ENCODE measurements around the gene FHL1.
"Not testable (repeated sequence)": the region's sequence is repeated elsewhere in the genome, so short reads cannot be mapped to it uniquely, and the experiment has no call there.

Gene FHL1

GRCh38 chrX:136147315-136147901 is at the start of gene FHL1:
TSS of gene FHL1 (plus strand) at chrX:136147533.
- Histone ChIP-seq H3K9ac (ENCODE audit: low read length) (peak within 1 kb of the TSS; percentile 66), H3K9me3 (ENCODE audit: control insufficient read depth, insufficient read depth, low read depth, low read length) (no peaks in the 10 kb centered on the region), H3K27ac (ENCODE audit: low read depth, low read length) (no peak within 1 kb of the TSS), H3K36me3 (ENCODE audit: control insufficient read depth, insufficient read depth, low read length) (no peaks in the 10 kb centered on the region), H3K27me3 (ENCODE audit: control insufficient read depth, insufficient read depth, low read length) (peaks cover 43% of the 10 kb centered on the region), H3K4me1 (ENCODE audit: control insufficient read depth, insufficient read depth, low read length) (peaks cover 8% of the 10 kb centered on the region), H3K4me3 (ENCODE audit: low read depth, low read length) (peak within 1 kb of the TSS; percentile 83)

- Histone ChIP-seq H3K27ac (ENCODE audit: low read depth, low read length) (no peak overlapping the region), H3K4me3 (ENCODE audit: low read depth, low read length) (no peak overlapping the region), H3K9ac (ENCODE audit: low read length) (no peak overlapping the region), H3K36me3 (ENCODE audit: control insufficient read depth, insufficient read depth, low read length) (no peaks in the 10 kb centered on the region), H3K4me1 (ENCODE audit: control insufficient read depth, insufficient read depth, low read length) (peaks cover 11% of the 10 kb centered on the region), H3K27me3 (ENCODE audit: control insufficient read depth, insufficient read depth, low read length) (no peaks in the 10 kb centered on the region), H3K9me3 (ENCODE audit: control insufficient read depth, insufficient read depth, low read depth, low read length) (no peaks in the 10 kb centered on the region)
Observed at GRCh38 chrX:136097871-136098805, 49.2 kb upstream of the FHL1 start.

GRCh38 chrX:136104936-136105335 is 42.4 kb upstream of the FHL1 start:
- Histone ChIP-seq H3K27me3 (ENCODE audit: control insufficient read depth, insufficient read depth, low read length) (peaks cover 4% of the 10 kb centered on the region; the same call in 1 of the 2 replicates), H3K9me3 (ENCODE audit: control insufficient read depth, insufficient read depth, low read depth, low read length) (peaks cover 4% of the 10 kb centered on the region), H3K4me3 (ENCODE audit: low read depth, low read length) (no peak overlapping the region), H3K4me1 (ENCODE audit: control insufficient read depth, insufficient read depth, low read length) (no peaks in the 10 kb centered on the region), H3K27ac (ENCODE audit: low read depth, low read length) (no peak overlapping the region), H3K36me3 (ENCODE audit: control insufficient read depth, insufficient read depth, low read length) (no peaks in the 10 kb centered on the region), H3K9ac (ENCODE audit: low read length) (no peak overlapping the region)

- Histone ChIP-seq H3K9ac (ENCODE audit: low read length) (no peak overlapping the region), H3K27me3 (ENCODE audit: control insufficient read depth, insufficient read depth, low read length) (peaks cover 4% of the 10 kb centered on the region; the same call in 1 of the 2 replicates), H3K36me3 (ENCODE audit: control insufficient read depth, insufficient read depth, low read length) (no peaks in the 10 kb centered on the region), H3K4me3 (ENCODE audit: low read depth, low read length) (no peak overlapping the region), H3K9me3 (ENCODE audit: control insufficient read depth, insufficient read depth, low read depth, low read length) (peaks cover 10% of the 10 kb centered on the region), H3K4me1 (ENCODE audit: control insufficient read depth, insufficient read depth, low read length) (no peaks in the 10 kb centered on the region), H3K27ac (ENCODE audit: low read depth, low read length) (no peak overlapping the region)
Observed at GRCh38 chrX:136106920-136107528, 40.3 kb upstream of the FHL1 start.

GRCh38 chrX:136108905-136109304 is 38.4 kb upstream of the FHL1 start:
- H3K27ac ChIP-seq (ENCODE audit: low read depth, low read length); H3K9ac ChIP-seq (ENCODE audit: low read length); H3K9me3 ChIP-seq (ENCODE audit: control insufficient read depth, insufficient read depth, low read depth, low read length); H3K27me3 ChIP-seq (ENCODE audit: control insufficient read depth, insufficient read depth, low read length); H3K4me3 ChIP-seq (ENCODE audit: low read depth, low read length); H3K4me1 ChIP-seq (ENCODE audit: control insufficient read depth, insufficient read depth, low read length); H3K36me3 ChIP-seq (ENCODE audit: control insufficient read depth, insufficient read depth, low read length): not testable (repeated sequence)

GRCh38 chrX:136112286-136112685 is 35.0 kb upstream of the FHL1 start:
- no peaks in the 10 kb centered on the region for H3K4me1 ChIP-seq (ENCODE audit: control insufficient read depth, insufficient read depth, low read length)
- no peak overlapping the region for H3K9ac ChIP-seq (ENCODE audit: low read length)
- H3K36me3 ChIP-seq (ENCODE audit: control insufficient read depth, insufficient read depth, low read length) = no peaks in the 10 kb centered on the region
- H3K27me3 ChIP-seq (ENCODE audit: control insufficient read depth, insufficient read depth, low read length) = no peaks in the 10 kb centered on the region
- no peak overlapping the region for H3K4me3 ChIP-seq (ENCODE audit: low read depth, low read length)
- no peak overlapping the region for H3K27ac ChIP-seq (ENCODE audit: low read depth, low read length)
- H3K9me3 ChIP-seq (ENCODE audit: control insufficient read depth, insufficient read depth, low read depth, low read length) = peaks cover 10% of the 10 kb centered on the region

- Histone ChIP-seq H3K4me1 (ENCODE audit: control insufficient read depth, insufficient read depth, low read length) (no peaks in the 10 kb centered on the region), H3K36me3 (ENCODE audit: control insufficient read depth, insufficient read depth, low read length) (no peaks in the 10 kb centered on the region), H3K9me3 (ENCODE audit: control insufficient read depth, insufficient read depth, low read depth, low read length) (peaks cover 10% of the 10 kb centered on the region), H3K4me3 (ENCODE audit: low read depth, low read length) (no peak overlapping the region), H3K27ac (ENCODE audit: low read depth, low read length) (no peak overlapping the region), H3K27me3 (ENCODE audit: control insufficient read depth, insufficient read depth, low read length) (no peaks in the 10 kb centered on the region), H3K9ac (ENCODE audit: low read length) (no peak overlapping the region)
Observed at GRCh38 chrX:136112778-136113177, 34.6 kb upstream of the FHL1 start.

GRCh38 chrX:136115126-136115903 is 32.0 kb upstream of the FHL1 start:
- H3K27me3 ChIP-seq (ENCODE audit: control insufficient read depth, insufficient read depth, low read length) = no peaks in the 10 kb centered on the region
- H3K4me3 ChIP-seq (ENCODE audit: low read depth, low read length) = no peak overlapping the region
- H3K27ac ChIP-seq (ENCODE audit: low read depth, low read length) = no peak overlapping the region
- H3K9ac ChIP-seq (ENCODE audit: low read length) = no peak overlapping the region
- no peaks in the 10 kb centered on the region for H3K36me3 ChIP-seq (ENCODE audit: control insufficient read depth, insufficient read depth, low read length)
- H3K9me3 ChIP-seq (ENCODE audit: control insufficient read depth, insufficient read depth, low read depth, low read length) = peaks cover 4% of the 10 kb centered on the region; the same call in 1 of the 2 replicates
- no peaks in the 10 kb centered on the region for H3K4me1 ChIP-seq (ENCODE audit: control insufficient read depth, insufficient read depth, low read length)

GRCh38 chrX:136115904-136116297 is 31.4 kb upstream of the FHL1 start:
- H3K27ac ChIP-seq (ENCODE audit: low read depth, low read length) = no peak overlapping the region
- H3K9me3 ChIP-seq (ENCODE audit: control insufficient read depth, insufficient read depth, low read depth, low read length) = peaks cover 4% of the 10 kb centered on the region; the same call in 1 of the 2 replicates
- H3K4me1 ChIP-seq (ENCODE audit: control insufficient read depth, insufficient read depth, low read length) = no peaks in the 10 kb centered on the region
- H3K36me3 ChIP-seq (ENCODE audit: control insufficient read depth, insufficient read depth, low read length) = no peaks in the 10 kb centered on the region
- no peak overlapping the region for H3K9ac ChIP-seq (ENCODE audit: low read length)
- H3K27me3 ChIP-seq (ENCODE audit: control insufficient read depth, insufficient read depth, low read length) = no peaks in the 10 kb centered on the region
- H3K4me3 ChIP-seq (ENCODE audit: low read depth, low read length) = no peak overlapping the region

- H3K27me3 ChIP-seq (ENCODE audit: control insufficient read depth, insufficient read depth, low read length) = no peaks in the 10 kb centered on the region
- H3K9me3 ChIP-seq (ENCODE audit: control insufficient read depth, insufficient read depth, low read depth, low read length) = no peaks in the 10 kb centered on the region
- H3K36me3 ChIP-seq (ENCODE audit: control insufficient read depth, insufficient read depth, low read length) = no peaks in the 10 kb centered on the region
- no peak overlapping the region for H3K27ac ChIP-seq (ENCODE audit: low read depth, low read length)
- no peaks in the 10 kb centered on the region for H3K4me1 ChIP-seq (ENCODE audit: control insufficient read depth, insufficient read depth, low read length)
- no peak overlapping the region for H3K4me3 ChIP-seq (ENCODE audit: low read depth, low read length)
- no peak overlapping the region for H3K9ac ChIP-seq (ENCODE audit: low read length)
Observed at GRCh38 chrX:136121788-136122187, 25.5 kb upstream of the FHL1 start.
